A673 (cell line): ENCODE data around the gene KREMEN1. TPM values are rescaled to one million over a fixed set of nuclear protein-coding genes. Genes with fewer than 3 reads are reported as not detected.

Source experiments
- BruUV-seq: library from RNA; stranded (reverse); fragments of 400-500 nt; replicated peaks from 2 replicates; lab custom pipeline; 2021; lab: Mats Ljungman, UMichigan
- CTCF ChIA-PET: fragments of 300-600 bp; sonication (Branson Sonifier 250); formaldehyde crosslinking; loops from one replicate; lab custom pipeline; 2022; ENCODE audit warnings: antibody characterized with exemption; lab: Charles Lee
- POLR2A ChIA-PET: fragments of 300-600 bp; sonication (Branson Sonifier 250); formaldehyde crosslinking; loops from one replicate; lab custom pipeline; 2022; ENCODE audit warnings: antibody characterized with exemption; ENCODE audit not compliant: low non-redundant PET; lab: Charles Lee
- DNase-seq: peaks from one replicate; pipeline ENCODE4 v3.0.0-alpha.2; 2015; ENCODE audit warnings: low spot score
- H3K27ac ChIP-seq: fragments of 200-600 bp; sonication (generic); 2 replicates; pipeline ENCODE4 v1.5.1; 2016; ENCODE audit warnings: mixed run types, low read depth, mild to moderate bottlenecking, mixed read lengths, antibody characterized with exemption, low read length; ENCODE audit not compliant: poor library complexity, severe bottlenecking
- H3K27me3 ChIP-seq: fragments of 200-600 bp; sonication (generic); replicated peaks from 2 replicates; pipeline ENCODE4 v1.6.1; 2017; ENCODE audit warnings: mixed run types, low read depth, mild to moderate bottlenecking, mixed read lengths, antibody characterized with exemption, low read length; ENCODE audit not compliant: insufficient read depth, poor library complexity
- H3K36me3 ChIP-seq: fragments of 200-600 bp; sonication (generic); 2 replicates; pipeline ENCODE4 v1.6.1; 2016; ENCODE audit warnings: mixed run types, mild to moderate bottlenecking, mixed read lengths, antibody characterized with exemption, low read length; ENCODE audit not compliant: insufficient read depth, poor library complexity, severe bottlenecking
- H3K4me1 ChIP-seq: fragments of 200-600 bp; sonication (generic); 2 replicates; pipeline ENCODE4 v1.6.1; 2017; ENCODE audit warnings: mixed run types, mild to moderate bottlenecking, mixed read lengths, antibody characterized with exemption, low read length; ENCODE audit not compliant: insufficient read depth, poor library complexity, severe bottlenecking
- H3K4me3 ChIP-seq: fragments of 200-600 bp; sonication (generic); 2 replicates; pipeline ENCODE4 v1.5.1; 2016; ENCODE audit warnings: low read depth, mixed run types, mild to moderate bottlenecking, mixed read lengths, low read length; ENCODE audit not compliant: poor library complexity, severe bottlenecking
- H3K9me3 ChIP-seq: fragments of 200-600 bp; sonication (generic); 2 replicates; pipeline ENCODE4 v1.6.1; 2016; ENCODE audit warnings: mixed run types, low read depth, mild to moderate bottlenecking, mixed read lengths, antibody characterized with exemption, low read length; ENCODE audit not compliant: poor library complexity, severe bottlenecking
- CTCF ChIP-seq: fragments of 300-800, 200-600 bp; sonication (generic); conservative IDR thresholded peaks from 2 replicates; pipeline ENCODE4 v1.5.1; 2017; ENCODE audit warnings: low read depth, mild to moderate bottlenecking, antibody characterized with exemption, low read length, moderate library complexity, mixed read lengths
- EZH2 ChIP-seq: fragments of 200-600 bp; sonication (generic); IDR thresholded peaks from 2 replicates; pipeline ENCODE4 v1.6.1; 2017; ENCODE audit warnings: borderline replicate concordance, low read depth, mild to moderate bottlenecking, mixed read lengths, antibody characterized with exemption, low read length; ENCODE audit not compliant: poor library complexity, severe bottlenecking
- intact Hi-C: fragments of 100-400 bp; cut with micrococcal nuclease; formaldehyde crosslinking; loops from one replicate; pipeline ENCODE4 v1.10.0; 2022; ENCODE audit not compliant: unreplicated experiment
- total RNA-seq: library from RNA; stranded (reverse); gene quantifications from 2 replicates; pipeline ENCODE4 v1.2.3, GENCODE V29; 2021

KREMEN1 gene
- total RNA-seq, 1 experiment from 2014 or later = 4.2 TPM

GRCh38 chr22:29152954-29153719 lies 80.3 kb downstream of the KREMEN1 start:
- BruUV-seq = no TSS peak
- ChIA-PET POLR2A (no interaction called here), CTCF (interaction anchor here (0.6 to 0.7 kb wide), 3 partner anchors 17 to 101 kb away, joined by 3 to 5 read pairs (median 3); no protein-coding TSS in a partner anchor)
- Histone ChIP-seq H3K9me3 (no peaks in the 10 kb centered on the region), H3K27ac (peak overlapping the region; percentile 90), H3K27me3 (no peaks in the 10 kb centered on the region), H3K4me1 (peaks cover 30% of the 10 kb centered on the region), H3K36me3 (no peaks in the 10 kb centered on the region), H3K4me3 (peak overlapping the region; percentile 8)
- no peak for TF ChIP-seq EZH2
- no peak for TF ChIP-seq CTCF
- intact Hi-C loops = loop anchor here (5.0 to 10.0 kb wide), 3 partner anchors 51 to 94 kb away; partner anchors contain the start of gene KREMEN1
- DNase-seq = peak; percentile 61

GRCh38 chr22:29154364-29155048 lies 81.7 kb downstream of the KREMEN1 start:
- ChIA-PET CTCF (interaction anchor here (0.5 to 1.0 kb wide), 9 partner anchors 12 to 1202 kb away, joined by 3 to 6 read pairs (median 4); no protein-coding TSS in a partner anchor), POLR2A (no interaction called here)
- Histone ChIP-seq H3K27me3 (no peaks in the 10 kb centered on the region), H3K27ac (no peak overlapping the region), H3K4me3 (no peak overlapping the region), H3K36me3 (no peaks in the 10 kb centered on the region), H3K9me3 (no peaks in the 10 kb centered on the region), H3K4me1 (peaks cover 30% of the 10 kb centered on the region)
- intact Hi-C loops = loop anchor here (2.0 to 10.0 kb wide), 4 partner anchors 52 to 300 kb away; partner anchors contain the start of gene KREMEN1
- DNase-seq = peak; percentile 78
- TF ChIP-seq EZH2 = no peak
- peak; percentile 99 for TF ChIP-seq CTCF
- BruUV-seq = no TSS peak

- no TSS peak for BruUV-seq
- no peaks in the 10 kb centered on the region for H3K36me3 ChIP-seq
- no peak for TF ChIP-seq EZH2
- TF ChIP-seq CTCF = no peak
- intact Hi-C loops = loop anchor here (2.0 to 10.0 kb wide), 2 partner anchors 81 to 301 kb away; partner anchors contain the start of gene KREMEN1
- no peak for DNase-seq
- H3K4me1 ChIP-seq = peaks cover 25% of the 10 kb centered on the region
- H3K27me3 ChIP-seq = no peaks in the 10 kb centered on the region
- POLR2A ChIA-PET = no interaction called here
- H3K9me3 ChIP-seq = no peaks in the 10 kb centered on the region
- no peak overlapping the region for H3K27ac ChIP-seq
- no peak overlapping the region for H3K4me3 ChIP-seq
- CTCF ChIA-PET = interaction anchor here (0.7 kb wide), 1 partner anchor 90 kb away, joined by 4 read pairs; no protein-coding TSS in a partner anchor
Measured at GRCh38 chr22:29155966-29156365, 83.1 kb downstream of the KREMEN1 start.
